HepG2 (cell line): ENCODE measurements around the gene HCRTR1. TPM values are rescaled to one million over a fixed set of nuclear protein-coding genes. Genes with fewer than 3 reads are reported as not detected.

ENCODE experiments used
- ATAC-seq: fragments of 200-7000 bp; cut with Tn5 transposase; 3 replicates; pipeline ENCODE4 v1.9.1; 2020; ENCODE audit warnings: mild to moderate bottlenecking, moderate library complexity
- BruUV-seq: library from RNA; stranded (reverse); fragments of 400-500 nt; replicated peaks from 2 replicates; lab custom pipeline; 2021; lab: Mats Ljungman, UMichigan
- CTCF ChIA-PET: fragments of 300-600 bp; formaldehyde crosslinking; extraction: SDS; loops from one replicate; lab custom pipeline; 2021; ENCODE audit warnings: low total read pairs, inconsistent platforms, low intra/inter-chr PET ratio; lab: Yijun Ruan, JAX
- POLR2A ChIA-PET: fragments of 350-600 bp; sonication (Branson Sonifier 250); formaldehyde crosslinking; loops from one replicate; lab custom pipeline; 2020; ENCODE audit warnings: antibody characterized with exemption, inconsistent platforms; lab: Yijun Ruan, JAX
- DNase-seq: peaks from one replicate; pipeline ENCODE4 v3.0.0-alpha.2; 2015; ENCODE audit warnings: low spot score
- FAIRE-seq: peaks from 3 replicates; lab custom pipeline; 2011; peaks lifted over from hg19 to GRCh38; lab: Jason Lieb, UNC
- H2AFZ ChIP-seq: one replicate; pipeline ENCODE4 v1.6.1; 2011; ENCODE audit warnings: low read length, inconsistent platforms
- H3K27ac ChIP-seq: fragments of 300-600 bp; 3 replicates; pipeline ENCODE4 v1.8.0; 2011; ENCODE audit warnings: mixed run types, mild to moderate bottlenecking, mixed read lengths, low read length, inconsistent platforms; ENCODE audit not compliant: insufficient read depth; ENCODE audit errors: extremely low read length
- H3K27me3 ChIP-seq, 2 experiments: fragments of 200-600 bp in 1 of 2; 2 replicates in 1 of 2; 3 replicates in 1 of 2; pipeline versions ENCODE4 v1.6.0 to v1.8.0; 2011; ENCODE audit warnings: low read length in 2 of 2, mild to moderate bottlenecking in 2 of 2, moderate library complexity in 2 of 2, inconsistent platforms in 1 of 2; ENCODE audit not compliant: insufficient read depth in 2 of 2, control insufficient read depth in 1 of 2
- H3K36me3 ChIP-seq, 2 experiments: fragments of 200-600 bp in 1 of 2; replicated peaks in 1 of 2; 2 replicates in 1 of 2; 3 replicates in 1 of 2; pipeline versions ENCODE4 v1.5.1 to v1.8.0; 2011; ENCODE audit warnings: low read length in 2 of 2, inconsistent platforms in 1 of 2; ENCODE audit not compliant: insufficient read depth in 2 of 2, control insufficient read depth in 1 of 2
- H3K4me1 ChIP-seq: 2 replicates; pipeline ENCODE4 v1.5.1; 2012; ENCODE audit warnings: low read length, inconsistent platforms; ENCODE audit not compliant: insufficient read depth
- H3K4me2 ChIP-seq: 2 replicates; pipeline ENCODE4 v1.6.0; 2011; ENCODE audit warnings: low read depth, low read length, inconsistent platforms
- H3K4me3 ChIP-seq, 3 experiments: fragments of 200-600 bp in 1 of 3; sonication (generic), shearing (Covaris generic) in 1 of 3; replicated peaks in 1 of 3; 2 replicates each; pipeline ENCODE4 v1.5.1; 2011 to 2016; ENCODE audit warnings: low read length in 3 of 3, inconsistent platforms in 2 of 3, low read depth in 2 of 3, mild to moderate bottlenecking in 2 of 3, control low read depth in 1 of 3, mixed read lengths in 1 of 3; ENCODE audit not compliant: insufficient read depth in 1 of 3
- H3K79me2 ChIP-seq: one replicate; pipeline ENCODE4 v1.6.1; 2011; ENCODE audit warnings: low read length, inconsistent platforms; ENCODE audit not compliant: insufficient read depth
- H3K9ac ChIP-seq: 2 replicates; pipeline ENCODE4 v1.6.0; 2011; ENCODE audit warnings: mild to moderate bottlenecking, low read depth, low read length, inconsistent platforms; ENCODE audit not compliant: insufficient read depth
- H3K9me3 ChIP-seq: 2 replicates; pipeline ENCODE4 v1.5.1; 2012; ENCODE audit warnings: mild to moderate bottlenecking, low read length
- H4K20me1 ChIP-seq: 2 replicates; pipeline ENCODE4 v1.6.0; 2011; ENCODE audit warnings: inconsistent platforms, mild to moderate bottlenecking, low read length, moderate library complexity; ENCODE audit not compliant: insufficient read depth
- CEBPG ChIP-seq: IDR thresholded peaks from 2 replicates; pipeline ENCODE4 v1.6.1; 2016
- POLR2G ChIP-seq: fragments of 200-400 bp; formaldehyde crosslinking; IDR thresholded peaks from 2 replicates; pipeline ENCODE4 v1.6.1; 2018; ENCODE audit warnings: mild to moderate bottlenecking, low read depth, low read length, moderate library complexity
- RAD51 ChIP-seq: fragments of 450-650 bp; IDR thresholded peaks from 2 replicates; pipeline ENCODE4 v1.6.1; 2016; ENCODE audit warnings: borderline replicate concordance
- SMAD3 ChIP-seq: sonication (generic); formaldehyde crosslinking; IDR thresholded peaks from 2 replicates; pipeline ENCODE4 v1.4.0; 2020; ENCODE audit warnings: missing genetic modification reagents
- STAT5B ChIP-seq: sonication (generic); formaldehyde crosslinking; IDR thresholded peaks from 2 replicates; pipeline ENCODE4 v1.4.0; 2020; ENCODE audit warnings: missing genetic modification reagents
- ZBTB38 ChIP-seq: sonication (generic); formaldehyde crosslinking; IDR thresholded peaks from 2 replicates; pipeline ENCODE4 v1.5.1; 2020; ENCODE audit warnings: mild to moderate bottlenecking, missing genetic modification reagents
- ZNF260 ChIP-seq: sonication (generic); formaldehyde crosslinking; IDR thresholded peaks from 2 replicates; pipeline ENCODE4 v1.4.0; 2020; ENCODE audit warnings: missing genetic modification reagents, low read depth, mild to moderate bottlenecking, borderline replicate concordance
- ZNF34 ChIP-seq: sonication (generic); formaldehyde crosslinking; IDR thresholded peaks from 2 replicates; pipeline ENCODE4 v1.4.0; 2020; ENCODE audit warnings: mild to moderate bottlenecking, missing genetic modification reagents, borderline replicate concordance
- ZNF720 ChIP-seq: sonication (generic); formaldehyde crosslinking; IDR thresholded peaks from 2 replicates; pipeline ENCODE4 v1.4.0; 2020; ENCODE audit warnings: missing genetic modification reagents
- WGBS: methylation state at CpG from one replicate; pipeline ENCODE4 v1.1.6; 2017; ENCODE audit warnings: low lambda C conversion rate; 5-methylcytosine and 5-hydroxymethylcytosine counted together
- in situ Hi-C: cut with HindIII; loops from 2 replicates; pipeline ENCODE4 v1.10.0; 2017; ENCODE audit warnings: low pct_unique_long_range_greater_than_20kb; ENCODE audit not compliant: extremely low pct_ligation_motif_present
- intact Hi-C: fragments of 100-400 bp; cut with micrococcal nuclease; formaldehyde crosslinking; loops from one replicate; pipeline ENCODE4 v1.10.0; 2022; ENCODE audit not compliant: unreplicated experiment
- polyA plus RNA-seq, 8 experiments: library from polyadenylated mRNA; depleted of rRNA in 3 of 8; stranded (reverse) in 7 of 8; unstranded in 1 of 8; fragments of >200 nt; fragmentation: Illumina TruSeq in 4 of 8; extraction: Trizol in 4 of 8; gene quantifications; 2 replicates each; pipeline versions ENCODE4 v1.2.1 to v1.2.3, GENCODE V29; 2011 to 2016; ENCODE audit warnings: low read depth in 4 of 8, missing spikeins in 1 of 8, mixed read lengths in 1 of 8; ENCODE audit not compliant: insufficient read depth in 1 of 8
- total RNA-seq, 5 experiments: library from RNA; depleted of rRNA; stranded (reverse); fragments of >200 nt; fragmentation: Illumina TruSeq; extraction: Trizol; gene quantifications; 2 replicates each; pipeline ENCODE4 v1.2.3, GENCODE V29; 2016; ENCODE audit warnings: low read depth in 1 of 5
- TF ChIP-seq, protein P1 (sequence below): sonication (generic); formaldehyde crosslinking; IDR thresholded peaks from 2 replicates; pipeline ENCODE4 v1.4.0; 2020; ENCODE audit warnings: mild to moderate bottlenecking, missing genetic modification reagents, borderline replicate concordance

The HCRTR1 gene
- total and polyA plus RNA-seq, 2 of the 13 experiments (the other 11 are each of a cell fraction or from before 2014, with no cell fraction given): not detected

DNA sequence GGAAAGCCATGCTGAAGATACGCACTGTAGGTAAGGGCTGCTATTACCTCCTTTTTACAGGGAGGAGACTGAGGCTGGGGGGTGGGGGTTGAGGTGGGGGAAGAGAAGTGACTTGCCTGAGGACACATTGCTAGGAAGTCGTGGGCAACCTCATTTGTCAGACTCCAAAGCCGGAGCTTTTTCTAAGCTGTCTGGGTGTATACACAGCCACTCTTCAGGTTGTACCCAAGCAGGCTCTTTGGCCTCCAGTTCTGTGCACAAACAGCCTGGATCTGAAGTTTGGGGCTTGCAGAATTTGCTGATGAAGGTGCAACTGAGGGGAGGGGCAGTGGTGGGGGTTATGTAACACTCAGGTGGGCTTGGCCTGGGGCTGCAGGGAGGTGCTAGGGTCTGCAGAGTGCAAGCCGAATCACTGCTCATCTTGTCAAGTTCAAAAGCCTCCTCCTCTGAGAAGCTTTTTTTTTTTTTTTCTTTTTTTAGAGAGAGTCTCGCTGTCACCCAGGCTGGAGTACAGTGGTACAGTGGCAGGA lies 24.3 kb upstream of the HCRTR1 start:
- H3K4me1 ChIP-seq: no peaks in the 10 kb centered on the region
- POLR2A ChIA-PET: no interaction called here
- no peak for DNase-seq
- no peaks in the 10 kb centered on the region for H3K79me2 ChIP-seq
- FAIRE-seq: no peak
- no peak overlapping the region for H3K4me2 ChIP-seq
- TF ChIP-seq, protein P1, sequence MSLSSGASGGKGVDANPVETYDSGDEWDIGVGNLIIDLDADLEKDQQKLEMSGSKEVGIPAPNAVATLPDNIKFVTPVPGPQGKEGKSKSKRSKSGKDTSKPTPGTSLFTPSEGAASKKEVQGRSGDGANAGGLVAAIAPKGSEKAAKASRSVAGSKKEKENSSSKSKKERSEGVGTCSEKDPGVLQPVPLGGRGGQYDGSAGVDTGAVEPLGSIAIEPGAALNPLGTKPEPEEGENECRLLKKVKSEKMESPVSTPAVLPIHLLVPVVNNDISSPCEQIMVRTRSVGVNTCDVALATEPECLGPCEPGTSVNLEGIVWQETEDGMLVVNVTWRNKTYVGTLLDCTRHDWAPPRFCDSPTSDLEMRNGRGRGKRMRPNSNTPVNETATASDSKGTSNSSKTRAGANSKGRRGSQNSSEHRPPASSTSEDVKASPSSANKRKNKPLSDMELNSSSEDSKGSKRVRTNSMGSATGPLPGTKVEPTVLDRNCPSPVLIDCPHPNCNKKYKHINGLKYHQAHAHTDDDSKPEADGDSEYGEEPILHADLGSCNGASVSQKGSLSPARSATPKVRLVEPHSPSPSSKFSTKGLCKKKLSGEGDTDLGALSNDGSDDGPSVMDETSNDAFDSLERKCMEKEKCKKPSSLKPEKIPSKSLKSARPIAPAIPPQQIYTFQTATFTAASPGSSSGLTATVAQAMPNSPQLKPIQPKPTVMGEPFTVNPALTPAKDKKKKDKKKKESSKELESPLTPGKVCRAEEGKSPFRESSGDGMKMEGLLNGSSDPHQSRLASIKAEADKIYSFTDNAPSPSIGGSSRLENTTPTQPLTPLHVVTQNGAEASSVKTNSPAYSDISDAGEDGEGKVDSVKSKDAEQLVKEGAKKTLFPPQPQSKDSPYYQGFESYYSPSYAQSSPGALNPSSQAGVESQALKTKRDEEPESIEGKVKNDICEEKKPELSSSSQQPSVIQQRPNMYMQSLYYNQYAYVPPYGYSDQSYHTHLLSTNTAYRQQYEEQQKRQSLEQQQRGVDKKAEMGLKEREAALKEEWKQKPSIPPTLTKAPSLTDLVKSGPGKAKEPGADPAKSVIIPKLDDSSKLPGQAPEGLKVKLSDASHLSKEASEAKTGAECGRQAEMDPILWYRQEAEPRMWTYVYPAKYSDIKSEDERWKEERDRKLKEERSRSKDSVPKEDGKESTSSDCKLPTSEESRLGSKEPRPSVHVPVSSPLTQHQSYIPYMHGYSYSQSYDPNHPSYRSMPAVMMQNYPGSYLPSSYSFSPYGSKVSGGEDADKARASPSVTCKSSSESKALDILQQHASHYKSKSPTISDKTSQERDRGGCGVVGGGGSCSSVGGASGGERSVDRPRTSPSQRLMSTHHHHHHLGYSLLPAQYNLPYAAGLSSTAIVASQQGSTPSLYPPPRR (CRISPR knock-in tag): no peak
- TF ChIP-seq ZNF260 (CRISPR knock-in tag) (no peak), POLR2G (no peak), STAT5B (CRISPR knock-in tag) (no peak), ZBTB38 (CRISPR knock-in tag) (no peak), ZNF34 (CRISPR knock-in tag) (no peak), RAD51 (no peak), ZNF720 (no peak), CEBPG (CRISPR knock-in tag) (no peak), SMAD3 (CRISPR knock-in tag) (no peak)
- H3K9me3 ChIP-seq: no peaks in the 10 kb centered on the region
- 28% methylated on average over 5 of the region's 5 CpGs for WGBS
- no peak overlapping the region for H3K27ac ChIP-seq
- in situ Hi-C loops (no loop called here), intact Hi-C loops (no loop called here)
- H4K20me1 ChIP-seq: no peaks in the 10 kb centered on the region
- peaks cover 0 to 9% of the 10 kb centered on the region in 2 experiments; a peak in 1 of 5 replicates for H3K27me3 ChIP-seq
- H3K4me3 ChIP-seq: no peak overlapping the region
- H3K36me3 ChIP-seq: no peaks in the 10 kb centered on the region
- H3K9ac ChIP-seq: no peak overlapping the region
- ATAC-seq: no peak
- CTCF ChIA-PET: interaction anchor here (1.5 to 7.6 kb wide), 3 partner anchors 29 to 172 kb away, joined by 6 to 106 read pairs (median 6); no protein-coding TSS in a partner anchor
- BruUV-seq: no TSS peak
- H2AFZ ChIP-seq: no peak overlapping the region
